Muscle layer of duodenum (tissue), 2 donors: ENCODE measurements around the gene PAIP1.
A peak's percentile ranks its signal among the peaks of the same experiment; 100 is the strongest.

ENCODE experiments used
- H3K27ac ChIP-seq: one replicate; pipeline ENCODE4 v1.7.0; 2013; ENCODE audit warnings: mild to moderate bottlenecking, low read length
- H3K27me3 ChIP-seq: one replicate; pipeline ENCODE4 v1.7.0; 2013; ENCODE audit warnings: low read depth, mild to moderate bottlenecking, control low read depth, low read length
- H3K36me3 ChIP-seq, 2 donors: one replicate each; pipeline ENCODE4 v1.7.0; 2013; ENCODE audit warnings: low read length in 2 of 2, control low read depth in 1 of 2, mild to moderate bottlenecking in 1 of 2; ENCODE audit not compliant: insufficient read depth in 2 of 2, control insufficient read depth in 1 of 2
- H3K4me1 ChIP-seq, 2 donors: one replicate each; pipeline ENCODE4 v1.7.0; 2013; ENCODE audit warnings: low read length in 2 of 2, mild to moderate bottlenecking in 2 of 2, control low read depth in 1 of 2, moderate library complexity in 1 of 2; ENCODE audit not compliant: insufficient read depth in 2 of 2, control insufficient read depth in 1 of 2
- H3K4me3 ChIP-seq, 2 donors: one replicate each; pipeline ENCODE4 v1.7.0; 2013; ENCODE audit warnings: low read length in 2 of 2, low read depth in 1 of 2, mild to moderate bottlenecking in 1 of 2
- H3K9me3 ChIP-seq, 2 donors: one replicate each; pipeline ENCODE4 v1.7.0; 2013; ENCODE audit warnings: low read length in 2 of 2, control low read depth in 1 of 2, mild to moderate bottlenecking in 1 of 2; ENCODE audit not compliant: control insufficient read depth in 1 of 2
- donor health status: healthy.

Gene PAIP1

DNA sequence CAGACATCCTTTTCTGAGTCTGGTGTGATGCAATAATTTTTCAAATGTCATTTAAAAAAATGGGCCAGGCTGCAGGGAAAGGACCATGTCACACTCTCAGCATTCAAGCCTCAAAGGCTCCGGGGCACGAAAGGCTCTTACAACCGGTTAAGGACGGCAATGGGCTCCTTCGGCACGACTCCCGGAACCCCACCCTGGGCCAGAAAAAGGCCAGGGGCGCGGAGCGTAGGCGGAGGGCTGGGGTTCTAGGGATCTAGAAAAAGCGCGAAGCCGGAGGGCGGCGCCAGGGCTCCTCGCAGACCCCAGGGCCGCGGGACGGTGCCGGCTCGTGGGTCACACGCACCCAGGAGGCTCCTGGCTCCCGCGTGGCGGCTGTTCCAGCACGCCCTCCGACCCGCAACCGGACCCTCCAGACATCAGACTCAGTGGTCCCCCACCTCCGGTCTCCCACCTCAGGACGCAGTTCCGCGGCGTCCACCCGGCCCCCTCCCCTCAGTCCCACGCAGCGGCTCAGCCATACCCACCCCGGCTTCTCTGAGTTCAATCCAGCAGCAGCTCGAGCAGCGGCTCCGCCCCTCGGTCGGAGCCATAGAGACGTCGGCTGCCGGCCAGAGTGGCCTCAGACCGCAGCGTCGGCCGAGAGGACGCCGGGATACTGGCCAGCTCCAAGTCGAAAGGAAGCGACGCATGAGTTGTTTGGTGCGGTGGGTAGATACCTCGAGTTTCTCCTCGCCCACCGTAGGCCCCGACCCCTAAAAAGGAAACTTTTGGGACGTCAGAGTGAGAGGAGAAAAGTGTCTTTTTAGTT lies 73.4 kb downstream of the PAIP1 start, which contains the start of gene TMEM267:
TSS of gene TMEM267 (minus strand) at position 568 of the 808 bp plus-strand sequence. CDS start 29,896 bp downstream, outside the sequence.
- peak within 1 kb of the TSS; percentile 99 for H3K27ac ChIP-seq

DNA sequence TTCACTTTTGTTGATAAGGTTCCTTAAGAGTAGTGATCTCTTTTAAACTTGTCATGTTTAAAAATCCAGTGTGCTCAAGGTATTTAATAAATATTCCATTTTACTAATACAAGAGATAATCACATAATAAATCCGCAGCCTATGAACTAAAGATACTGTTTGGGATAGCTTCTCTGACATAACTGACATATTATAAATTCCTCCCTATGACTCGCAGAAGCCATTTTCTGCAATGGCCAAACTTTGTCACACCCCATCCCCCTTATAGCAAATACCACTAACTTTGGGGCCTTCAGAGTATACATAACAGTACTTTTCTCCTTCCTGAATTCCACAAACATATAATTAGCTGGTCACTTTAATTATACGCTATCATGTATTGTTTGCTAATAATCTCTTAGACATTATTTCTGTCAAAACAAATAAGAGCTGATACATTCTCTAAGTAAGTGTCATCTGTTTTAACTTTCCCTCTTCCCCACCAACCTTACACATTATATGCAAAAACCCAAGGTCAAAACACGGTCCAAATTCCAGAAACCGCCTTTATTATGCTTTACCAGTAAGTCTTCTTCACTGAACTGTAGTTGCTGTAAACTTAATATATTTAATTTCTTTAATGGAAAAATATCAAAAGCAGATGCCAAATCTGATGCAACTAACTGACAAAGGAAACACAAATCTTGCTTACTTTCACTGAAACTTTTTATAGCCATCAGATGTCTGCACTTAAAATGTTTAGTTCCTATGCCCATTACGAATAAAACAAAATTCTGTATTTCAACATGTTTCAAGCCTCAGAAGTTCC lies 74.2 kb downstream of the PAIP1 start:
- H3K27ac ChIP-seq = peak overlapping the region; percentile 99
- H3K4me1 ChIP-seq = peaks cover 11 to 16% of the 10 kb centered on the region in 2 donors
- H3K36me3 ChIP-seq = peaks cover 0 to 14% of the 10 kb centered on the region in 2 donors

More for the DNA sequence above, 73.4 kb downstream of the PAIP1 start, which contains the start of gene TMEM267:
- H3K4me1 ChIP-seq = peaks cover 11 to 16% of the 10 kb centered on the region in 2 donors
- H3K27me3 ChIP-seq = no peaks in the 10 kb centered on the region
- no peaks in the 10 kb centered on the region for H3K9me3 ChIP-seq
- peaks cover 0 to 14% of the 10 kb centered on the region in 2 donors for H3K36me3 ChIP-seq
- H3K4me3 ChIP-seq = peak within 1 kb of the TSS; percentile 85 to 89

More for the DNA sequence above, 74.2 kb downstream of the PAIP1 start:
- no peaks in the 10 kb centered on the region for H3K9me3 ChIP-seq
- no peaks in the 10 kb centered on the region for H3K27me3 ChIP-seq
- H3K4me3 ChIP-seq = peak overlapping the region; percentile 85 to 89
